GDM1 (cell line): ENCODE data around the gene BTBD8.

ENCODE experiments used
- DNase-seq: peaks from one replicate; lab custom pipeline; 2025; lab: John Stamatoyannopoulos, UW

The BTBD8 gene

DNA sequence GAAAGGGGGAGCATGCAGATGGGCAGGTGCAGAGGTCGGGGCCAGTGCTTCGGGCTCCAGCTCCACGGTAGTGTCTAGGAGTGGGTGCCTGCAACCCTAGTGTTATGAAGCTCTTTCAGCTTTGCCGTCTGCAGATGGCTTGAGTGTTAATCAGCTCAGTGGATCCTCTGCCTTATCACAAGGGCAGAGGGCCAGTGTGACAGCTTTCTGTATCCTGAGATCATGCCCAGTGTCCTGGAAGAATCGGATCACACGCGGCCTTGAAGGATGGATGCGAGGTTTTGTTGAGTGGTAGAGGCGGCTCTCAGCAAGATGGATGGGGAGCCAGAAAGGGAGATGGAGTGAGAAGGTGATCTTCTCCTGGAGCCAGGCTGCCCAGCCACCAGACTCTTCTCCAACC is 112.1 kb downstream of the BTBD8 start:
- no peak for DNase-seq

DNA sequence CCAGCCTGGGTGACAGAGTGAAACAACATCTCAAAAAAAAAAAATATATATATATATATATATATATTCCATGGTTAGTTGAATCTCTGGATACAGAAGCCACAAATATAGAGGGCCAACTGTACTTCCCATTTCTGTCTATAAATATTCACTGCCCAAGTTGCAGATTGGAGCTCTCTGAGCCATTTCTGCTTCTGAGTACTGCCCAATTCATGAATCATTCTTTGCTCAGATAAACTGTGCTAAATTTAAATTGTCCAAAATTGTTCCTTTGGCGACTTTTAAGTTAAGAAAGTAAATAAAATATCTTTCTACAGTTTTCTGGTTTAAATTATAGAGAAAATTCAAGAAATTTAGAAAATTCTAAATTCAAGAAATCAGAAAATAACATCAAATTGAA is 114.4 kb downstream of the BTBD8 start:
- DNase-seq = no peak

DNA sequence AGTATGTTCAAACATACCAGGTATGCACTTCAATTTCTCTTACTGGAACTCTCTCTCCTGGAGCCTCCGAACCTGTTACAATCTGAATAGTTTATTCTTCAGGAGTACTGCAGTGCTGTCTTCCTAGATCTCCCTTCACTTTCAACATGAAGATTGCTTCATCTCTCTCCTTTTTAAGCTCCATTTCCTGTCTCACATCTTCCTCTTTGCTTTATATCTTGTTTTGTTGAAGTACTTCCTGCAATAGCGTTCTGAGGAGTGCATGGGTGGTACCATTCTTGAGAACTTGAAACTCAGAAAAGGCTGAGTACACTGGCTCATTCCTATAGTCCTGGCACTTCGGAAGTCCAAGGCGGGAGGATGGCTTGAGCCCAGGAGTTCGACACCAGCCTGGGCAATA is 121.8 kb downstream of the BTBD8 start:
- no peak for DNase-seq

DNA sequence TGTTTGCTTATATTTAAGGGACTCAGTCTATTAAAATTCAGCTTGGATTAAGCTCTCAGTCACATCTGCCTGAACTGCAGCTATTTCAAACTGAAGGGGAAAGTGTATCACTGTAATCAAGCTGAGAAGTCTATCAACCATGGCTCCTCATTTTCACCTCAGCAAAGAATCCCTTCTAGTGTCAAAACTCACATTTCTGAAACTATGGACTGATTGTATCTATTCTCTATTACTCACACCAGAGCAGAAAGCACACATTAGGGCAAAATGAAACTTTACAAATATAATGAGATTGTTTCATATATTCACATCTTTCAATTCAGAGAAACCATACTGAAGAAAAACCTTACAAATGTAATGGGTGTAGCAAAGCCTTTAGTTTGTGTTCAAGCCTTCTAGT is 123.0 kb downstream of the BTBD8 start:
- no peak for DNase-seq

DNA sequence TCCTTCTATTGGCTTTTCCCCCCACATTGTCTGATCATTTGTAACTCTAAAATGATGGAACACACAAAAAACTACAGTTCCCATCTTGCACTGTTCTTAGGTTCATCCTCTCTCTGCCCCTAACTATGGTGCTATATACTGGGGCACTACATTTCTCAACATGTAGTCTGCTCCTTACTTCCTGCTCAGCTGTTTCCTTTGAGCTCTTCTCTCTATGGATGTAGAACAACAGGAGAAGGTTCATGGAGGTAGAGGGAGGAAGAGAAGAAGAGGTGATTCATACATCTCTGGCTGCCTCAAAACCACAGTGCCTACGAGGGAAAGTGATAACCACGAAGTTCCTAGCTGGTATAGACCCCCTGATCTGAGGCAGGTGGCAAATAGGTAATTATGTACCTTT is 130.6 kb downstream of the BTBD8 start:
- no peak for DNase-seq

DNA sequence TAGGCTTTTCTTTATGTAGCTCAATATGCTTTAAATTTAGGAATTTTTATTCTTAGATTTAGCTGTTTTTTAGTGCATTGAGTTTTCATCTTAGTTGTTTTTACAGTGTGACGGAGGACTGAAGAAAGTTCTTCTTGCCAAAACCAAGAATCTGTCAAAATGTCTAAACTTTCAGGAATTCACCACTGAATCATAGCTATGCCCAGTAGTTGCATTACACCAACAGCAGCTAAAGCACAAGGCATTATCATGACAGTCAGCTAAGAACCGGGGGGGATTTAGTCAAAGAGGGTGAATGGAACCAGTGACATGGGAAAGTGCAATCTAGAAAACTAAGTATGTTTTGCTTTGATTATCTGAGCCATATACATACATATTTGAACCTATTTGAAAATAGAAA is 131.0 kb downstream of the BTBD8 start:
- DNase-seq = no peak

DNA sequence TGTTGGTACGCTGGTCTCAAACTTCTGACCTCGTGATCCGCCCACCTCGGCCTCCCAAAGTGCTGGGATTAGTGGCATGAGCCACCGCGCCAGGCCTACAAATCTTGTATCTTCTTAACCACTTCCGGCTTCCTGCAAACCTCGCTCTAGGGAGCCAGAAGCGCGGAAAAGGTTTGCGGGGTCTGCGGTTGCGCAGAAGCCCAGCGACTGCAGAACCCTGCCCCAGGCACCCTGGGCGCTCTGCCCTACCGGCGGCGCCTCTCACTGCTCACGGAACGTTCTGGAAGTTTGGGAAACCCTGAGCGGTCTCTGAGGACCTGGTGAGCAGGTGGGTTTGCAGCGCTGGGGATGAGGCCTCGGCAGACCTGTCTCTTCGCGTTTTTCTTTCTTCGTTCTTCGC is 137.6 kb downstream of the BTBD8 start, which contains the start of gene C1orf146:
C1orf146 (plus strand) TSS at position 195 of the 400 bp plus-strand sequence. CDS start 13,506 bp downstream, outside the sequence.
- DNase-seq = no peak

DNA sequence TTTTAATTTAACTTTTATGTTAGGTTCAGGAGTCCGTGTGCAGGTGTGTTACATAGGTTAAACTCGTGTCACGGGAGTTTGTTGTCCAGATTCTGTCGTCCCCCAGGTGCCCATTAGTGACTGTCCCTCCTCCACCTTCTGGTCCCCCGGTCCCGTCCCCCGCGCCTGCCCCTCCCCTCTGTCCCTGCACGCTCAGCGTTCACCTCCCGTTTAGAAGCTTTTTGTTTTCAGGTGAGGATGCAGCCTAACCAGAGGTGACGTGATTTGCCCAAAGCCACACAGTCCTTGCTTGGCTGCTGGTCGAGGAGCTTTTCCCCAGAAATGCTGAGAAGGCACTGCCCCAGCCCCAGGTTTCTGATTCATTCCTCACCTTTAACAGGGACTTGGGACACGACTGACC is 138.4 kb downstream of the BTBD8 start:
- no peak for DNase-seq

DNA sequence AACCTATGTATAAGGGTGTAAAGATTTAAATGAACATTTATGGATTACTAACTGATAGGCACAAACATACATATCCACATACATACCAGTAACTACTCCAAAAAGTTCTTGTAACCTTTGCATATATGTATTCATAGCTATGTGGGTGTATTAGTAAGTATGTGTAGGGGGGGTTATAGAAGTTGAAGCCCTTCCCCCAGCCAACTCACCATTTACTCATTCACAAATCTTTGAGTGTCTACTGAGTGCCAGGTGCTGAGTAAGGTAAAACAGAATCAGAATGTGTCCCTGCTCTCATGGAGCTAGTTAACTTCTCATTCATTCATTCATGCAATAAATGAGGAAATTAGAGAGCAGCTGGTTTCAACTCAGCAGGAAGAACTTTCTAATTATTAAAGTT is 138.9 kb downstream of the BTBD8 start:
- no peak for DNase-seq

DNA sequence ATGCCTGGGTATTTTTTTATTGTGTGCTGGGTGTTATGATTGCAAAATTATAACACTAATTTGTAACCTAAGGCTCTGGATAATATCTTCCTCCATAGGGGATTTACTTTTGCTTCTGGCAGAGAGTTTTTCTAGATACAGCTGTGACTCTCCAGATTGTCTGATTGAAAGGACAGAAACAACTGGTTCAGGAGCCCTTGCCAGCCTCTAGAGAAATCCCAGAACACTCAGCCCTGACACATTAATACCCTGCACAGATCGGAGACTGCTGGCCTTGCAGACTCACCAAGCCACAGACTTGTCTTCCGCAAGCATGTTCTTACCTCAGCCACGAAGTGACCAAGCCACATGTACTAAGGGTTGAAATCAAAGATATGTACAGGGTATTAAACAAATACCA is 148.3 kb downstream of the BTBD8 start:
- DNase-seq = no peak

DNA sequence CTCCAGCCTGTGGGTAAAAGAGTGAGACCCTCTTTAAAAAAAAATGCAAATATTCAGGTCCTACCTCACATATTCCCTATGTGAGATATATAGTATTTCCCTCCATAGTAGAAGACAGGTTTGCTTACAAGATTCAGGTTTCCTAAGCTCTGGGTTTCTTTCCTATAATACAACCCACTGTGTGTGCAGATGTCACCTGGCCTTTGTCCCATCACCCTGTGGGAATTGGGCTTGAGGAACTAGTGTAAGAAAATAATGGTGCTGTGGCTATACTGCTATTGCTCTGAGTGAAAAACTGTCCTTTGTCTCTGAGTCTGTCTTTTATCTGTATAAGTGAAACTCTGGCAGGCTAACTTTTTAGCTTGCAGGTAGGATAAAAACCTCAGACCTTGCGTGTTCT is 150.6 kb downstream of the BTBD8 start:
- no peak for DNase-seq
